ENCODE data around the gene TRMT44. TPM values are rescaled to one million over a fixed set of nuclear protein-coding genes. Genes with fewer than 3 reads are reported as not detected.

TRMT44 gene
- total RNA-seq, 1 experiment from 2014 or later: 23.4 TPM

DNA sequence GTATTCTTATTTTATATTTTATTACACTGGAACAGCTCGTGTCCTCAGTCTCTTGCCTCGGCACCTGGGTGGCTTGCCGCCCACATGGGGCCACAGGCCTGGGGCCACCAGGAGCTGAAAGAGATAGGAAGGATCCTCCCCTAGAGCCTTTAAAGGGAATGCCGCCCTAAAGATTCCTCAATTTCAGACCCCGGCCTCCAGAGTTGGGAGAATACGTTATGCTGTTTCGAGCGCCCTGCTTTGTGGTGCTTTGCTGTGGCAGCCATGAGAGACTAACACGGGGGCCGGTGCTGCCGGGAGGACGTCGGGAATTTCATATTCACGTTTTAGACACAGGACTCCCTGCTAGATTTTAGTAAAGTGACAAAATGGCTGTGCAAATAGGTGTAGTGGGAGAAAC, 33.3 kb upstream of the TRMT44 start:
- Histone ChIP-seq H3K27me3 (replicated peaks; ENCODE audit: control insufficient read depth, insufficient read depth, low read length) (no peaks in the 10 kb centered on the region), H3K9me3 (no peaks in the 10 kb centered on the region), H3K4me3 (ENCODE audit: low read depth, low read length) (no peak overlapping the region), H3K36me3 (ENCODE audit: control insufficient read depth, insufficient read depth, low read length) (no peaks in the 10 kb centered on the region; the same call in 1 of the 2 replicates), H3K4me1 (no peaks in the 10 kb centered on the region)
- Mint-ChIP-seq H3K36me3 (ENCODE audit: insufficient read depth, unreplicated experiment) (no peaks in the 10 kb centered on the region), H3K4me1 (ENCODE audit: low read depth, unreplicated experiment) (no peaks in the 10 kb centered on the region), H3K4me3 (ENCODE audit: unreplicated experiment) (no peak overlapping the region), H3K27ac (ENCODE audit: unreplicated experiment) (no peak overlapping the region), H3K9me3 (ENCODE audit: unreplicated experiment) (no peaks in the 10 kb centered on the region), H3K27me3 (ENCODE audit: insufficient read depth, unreplicated experiment) (no peaks in the 10 kb centered on the region)
- no TSS peak for BruUV-seq (replicated peaks)
- ChIA-PET POLR2A (interaction anchor here (0.5 to 0.6 kb wide), 2 partner anchors 147 to 565 kb away, joined by 3 to 4 read pairs; no protein-coding TSS in a partner anchor), CTCF (interaction anchor here (1.0 to 1.6 kb wide), 2 partner anchors 165 to 231 kb away, joined by 3 to 4 read pairs; no protein-coding TSS in a partner anchor)
- DNase-seq: no peak
- TF ChIP-seq, protein P1, sequence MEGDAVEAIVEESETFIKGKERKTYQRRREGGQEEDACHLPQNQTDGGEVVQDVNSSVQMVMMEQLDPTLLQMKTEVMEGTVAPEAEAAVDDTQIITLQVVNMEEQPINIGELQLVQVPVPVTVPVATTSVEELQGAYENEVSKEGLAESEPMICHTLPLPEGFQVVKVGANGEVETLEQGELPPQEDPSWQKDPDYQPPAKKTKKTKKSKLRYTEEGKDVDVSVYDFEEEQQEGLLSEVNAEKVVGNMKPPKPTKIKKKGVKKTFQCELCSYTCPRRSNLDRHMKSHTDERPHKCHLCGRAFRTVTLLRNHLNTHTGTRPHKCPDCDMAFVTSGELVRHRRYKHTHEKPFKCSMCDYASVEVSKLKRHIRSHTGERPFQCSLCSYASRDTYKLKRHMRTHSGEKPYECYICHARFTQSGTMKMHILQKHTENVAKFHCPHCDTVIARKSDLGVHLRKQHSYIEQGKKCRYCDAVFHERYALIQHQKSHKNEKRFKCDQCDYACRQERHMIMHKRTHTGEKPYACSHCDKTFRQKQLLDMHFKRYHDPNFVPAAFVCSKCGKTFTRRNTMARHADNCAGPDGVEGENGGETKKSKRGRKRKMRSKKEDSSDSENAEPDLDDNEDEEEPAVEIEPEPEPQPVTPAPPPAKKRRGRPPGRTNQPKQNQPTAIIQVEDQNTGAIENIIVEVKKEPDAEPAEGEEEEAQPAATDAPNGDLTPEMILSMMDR (IDR thresholded peaks at IDR 0.05; ENCODE audit: insufficient read depth in 1 of 2, low read depth in 1 of 2, low read length in 1 of 2, severe bottlenecking in 1 of 2, unreplicated experiment in 1 of 2): no peak
- intact Hi-C loops (cut with micrococcal nuclease; ENCODE audit: unreplicated experiment): no loop called here

DNA sequence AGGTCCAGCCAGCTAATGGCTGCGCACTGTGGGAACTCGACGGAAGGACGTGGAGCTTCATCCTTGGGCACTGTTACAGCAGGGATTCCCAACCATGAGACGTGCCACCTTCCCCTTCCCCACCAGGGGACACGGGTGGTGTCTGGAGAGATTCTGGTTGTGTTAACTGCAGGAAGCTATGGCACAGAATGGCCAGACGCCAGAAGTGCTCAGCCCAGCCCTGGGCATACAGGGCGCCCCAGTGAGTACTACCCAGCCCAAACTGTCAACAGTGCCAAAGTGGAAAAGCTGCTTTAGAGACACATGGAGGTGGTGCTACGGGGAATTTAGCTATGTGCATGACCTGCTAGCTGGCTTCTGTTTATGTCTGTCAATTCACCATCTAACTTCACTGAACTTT, 32.8 kb upstream of the TRMT44 start:
- Mint-ChIP-seq H3K36me3 (ENCODE audit: insufficient read depth, unreplicated experiment) (no peaks in the 10 kb centered on the region), H3K9me3 (ENCODE audit: unreplicated experiment) (no peaks in the 10 kb centered on the region), H3K4me3 (ENCODE audit: unreplicated experiment) (no peak overlapping the region), H3K27ac (ENCODE audit: unreplicated experiment) (no peak overlapping the region), H3K27me3 (ENCODE audit: insufficient read depth, unreplicated experiment) (no peaks in the 10 kb centered on the region), H3K4me1 (ENCODE audit: low read depth, unreplicated experiment) (no peaks in the 10 kb centered on the region)
- no peak for DNase-seq
- TF ChIP-seq, protein P1 (IDR thresholded peaks at IDR 0.05; ENCODE audit: insufficient read depth in 1 of 2, low read depth in 1 of 2, low read length in 1 of 2, severe bottlenecking in 1 of 2, unreplicated experiment in 1 of 2): no peak
- ChIA-PET POLR2A (interaction anchor here (0.5 to 0.6 kb wide), 2 partner anchors 147 to 565 kb away, joined by 3 to 4 read pairs; no protein-coding TSS in a partner anchor), CTCF (interaction anchor here (1.0 to 1.6 kb wide), 2 partner anchors 165 to 231 kb away, joined by 3 to 4 read pairs; no protein-coding TSS in a partner anchor)
- no TSS peak for BruUV-seq (replicated peaks)
- H3K4me3 ChIP-seq (ENCODE audit: low read depth, low read length): no peak overlapping the region
- no peaks in the 10 kb centered on the region; the same call in 1 of the 2 replicates for H3K36me3 ChIP-seq (ENCODE audit: control insufficient read depth, insufficient read depth, low read length)
- intact Hi-C loops (cut with micrococcal nuclease; ENCODE audit: unreplicated experiment): no loop called here
- no peaks in the 10 kb centered on the region for H3K9me3 ChIP-seq
- H3K27me3 ChIP-seq (replicated peaks; ENCODE audit: control insufficient read depth, insufficient read depth, low read length): no peaks in the 10 kb centered on the region
- H3K4me1 ChIP-seq: no peaks in the 10 kb centered on the region

DNA sequence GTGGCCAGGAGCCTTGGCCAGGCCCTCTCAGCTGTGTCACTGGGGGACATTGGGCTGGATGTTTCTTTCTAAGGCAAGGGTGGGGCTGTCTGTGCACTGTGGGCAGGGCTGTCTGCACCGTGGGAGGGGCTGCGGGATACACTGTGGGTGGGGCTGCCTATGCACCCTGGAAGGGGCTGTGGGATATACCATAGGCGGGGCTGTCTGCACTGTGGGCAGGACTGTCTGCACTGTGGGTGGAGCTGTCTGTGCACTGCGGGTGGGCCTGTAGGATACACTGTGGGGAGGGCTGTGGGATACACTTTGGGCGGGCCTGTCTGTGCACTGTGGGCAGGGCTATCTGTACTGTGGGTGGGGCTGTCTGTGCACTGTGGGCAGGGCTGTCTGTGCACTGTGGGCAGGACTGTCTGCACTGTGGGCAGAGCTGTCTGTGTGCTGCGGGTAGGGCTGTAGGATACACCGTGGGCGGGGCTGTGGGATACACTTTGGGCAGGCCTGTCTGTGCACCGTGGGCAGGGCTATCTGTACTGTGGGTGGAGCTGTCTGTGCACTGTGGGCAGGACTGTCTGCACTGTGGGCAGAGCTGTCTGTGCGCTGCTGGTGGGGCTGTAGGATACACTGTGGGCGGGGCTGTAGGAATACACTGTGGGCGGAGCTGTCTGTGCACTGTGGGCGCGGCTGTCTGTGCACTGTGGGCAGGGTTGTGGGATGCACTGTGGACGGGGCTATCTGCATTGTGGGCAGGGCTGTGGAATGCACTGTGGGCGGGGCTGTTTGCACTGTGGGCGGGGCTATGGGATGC, 31.1 kb upstream of the TRMT44 start:
- Mint-ChIP-seq H3K36me3 (ENCODE audit: insufficient read depth, unreplicated experiment) (no peaks in the 10 kb centered on the region), H3K9me3 (ENCODE audit: unreplicated experiment) (no peaks in the 10 kb centered on the region), H3K4me1 (ENCODE audit: low read depth, unreplicated experiment) (no peaks in the 10 kb centered on the region), H3K4me3 (ENCODE audit: unreplicated experiment) (no peak overlapping the region), H3K27me3 (ENCODE audit: insufficient read depth, unreplicated experiment) (no peaks in the 10 kb centered on the region), H3K27ac (ENCODE audit: unreplicated experiment) (no peak overlapping the region)
- Histone ChIP-seq H3K9me3 (no peaks in the 10 kb centered on the region), H3K4me1 (no peaks in the 10 kb centered on the region), H3K27me3 (replicated peaks; ENCODE audit: control insufficient read depth, insufficient read depth, low read length) (no peaks in the 10 kb centered on the region), H3K4me3 (ENCODE audit: low read depth, low read length) (no peak overlapping the region), H3K36me3 (ENCODE audit: control insufficient read depth, insufficient read depth, low read length) (no peaks in the 10 kb centered on the region; the same call in 1 of the 2 replicates)
- POLR2A ChIA-PET: no interaction called here
- CTCF ChIA-PET: interaction anchor here (1.5 kb wide), 1 partner anchor 173 kb away, joined by 3 read pairs; no protein-coding TSS in a partner anchor
- no TSS peak for BruUV-seq (replicated peaks)
- DNase-seq: peak in 1 of 2 experiments; percentile 48
- TF ChIP-seq, protein P1 (IDR thresholded peaks at IDR 0.05; ENCODE audit: insufficient read depth in 1 of 2, low read depth in 1 of 2, low read length in 1 of 2, severe bottlenecking in 1 of 2, unreplicated experiment in 1 of 2): no peak
- intact Hi-C loops (cut with micrococcal nuclease; ENCODE audit: unreplicated experiment): loop anchor here (1.0 kb wide), 1 partner anchor 167 kb away; no protein-coding TSS in a partner anchor
